Lower lobe of right lung (tissue), 2 donors: Measurements from ENCODE around the gene NCOR2. TPM values are rescaled to one million over a fixed set of nuclear protein-coding genes. Genes with fewer than 3 reads are reported as not detected.

ENCODE experiments used
- ATAC-seq, 2 donors: fragments of 200-7000 bp; cut with Tn5 transposase; one replicate each; pipeline ENCODE4 v1.9.1; 2020 to 2022; ENCODE audit warnings: mild to moderate bottlenecking in 2 of 2, moderate library complexity in 2 of 2
- DNase-seq: peaks from one replicate; pipeline ENCODE4 v3.0.0-alpha.2; 2020
- H3K27ac ChIP-seq: fragments of 200-600 bp; one replicate; pipeline ENCODE4 v1.8.0; 2022
- H3K27me3 ChIP-seq: fragments of 200-600 bp; one replicate; pipeline ENCODE4 v1.8.0; 2022; ENCODE audit warnings: low read depth
- H3K36me3 ChIP-seq: fragments of 200-600 bp; one replicate; pipeline ENCODE4 v1.8.0; 2022; ENCODE audit warnings: mild to moderate bottlenecking
- H3K4me1 ChIP-seq: fragments of 200-600 bp; one replicate; pipeline ENCODE4 v1.8.0; 2022
- H3K4me3 ChIP-seq: fragments of 200-600 bp; one replicate; pipeline ENCODE4 v1.8.0; 2022; ENCODE audit warnings: mild to moderate bottlenecking
- H3K9me3 ChIP-seq: fragments of 200-600 bp; one replicate; pipeline ENCODE4 v1.8.0; 2022
- intact Hi-C: fragments of 100-400 bp; cut with DNase I; formaldehyde crosslinking; loops from one replicate; pipeline ENCODE4 v1.11.0; 2022
- total RNA-seq: library from RNA; stranded (reverse); fragmentation: NEBNext Ultra II Directional; extraction: Animal tissue kit (Norgen Biotek cat#: 25700); gene quantifications from one replicate; pipeline ENCODE4 v1.2.1, GENCODE V29; 2021
- TF ChIP-seq, protein P1 (sequence below): fragments of 200-600 bp; IDR thresholded peaks from one replicate; pipeline ENCODE4 v1.8.0; 2022; ENCODE audit warnings: antibody characterized with exemption, mild to moderate bottlenecking
- donor health status: DM: no; HTN: yes; CAD: no; lungs with severe emphysema.

The NCOR2 gene
- total RNA-seq, 1 donor from 2014 or later, result 318 TPM

DNA sequence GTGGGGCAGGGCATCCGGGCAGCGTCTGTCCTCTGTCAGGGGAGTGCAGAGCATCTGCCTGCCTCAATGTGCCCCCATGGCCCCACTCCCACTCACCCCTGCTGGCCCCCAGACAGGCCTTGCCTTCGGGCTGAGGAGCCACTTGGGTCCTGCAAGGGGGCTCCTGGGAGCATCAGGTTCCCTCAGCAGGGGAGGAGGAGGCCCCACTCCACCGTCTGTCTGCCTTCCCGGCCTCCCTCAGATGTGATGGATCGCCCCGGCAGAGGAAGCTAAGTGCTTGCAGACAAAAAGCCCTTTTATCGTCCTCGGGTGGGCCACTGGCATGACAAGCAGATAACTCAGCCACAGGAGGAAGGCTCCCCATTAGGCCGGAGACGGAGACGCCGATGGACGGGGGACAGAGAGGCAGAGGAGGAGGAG lies 35.1 kb downstream of the NCOR2 start:
- Histone ChIP-seq H3K27ac (no peak overlapping the region), H3K9me3 (no peaks in the 10 kb centered on the region), H3K36me3 (peaks cover 14% of the 10 kb centered on the region), H3K4me1 (peaks cover 26% of the 10 kb centered on the region), H3K4me3 (no peak overlapping the region), H3K27me3 (no peaks in the 10 kb centered on the region)
- intact Hi-C loops, result no loop called here
- TF ChIP-seq, protein P1, sequence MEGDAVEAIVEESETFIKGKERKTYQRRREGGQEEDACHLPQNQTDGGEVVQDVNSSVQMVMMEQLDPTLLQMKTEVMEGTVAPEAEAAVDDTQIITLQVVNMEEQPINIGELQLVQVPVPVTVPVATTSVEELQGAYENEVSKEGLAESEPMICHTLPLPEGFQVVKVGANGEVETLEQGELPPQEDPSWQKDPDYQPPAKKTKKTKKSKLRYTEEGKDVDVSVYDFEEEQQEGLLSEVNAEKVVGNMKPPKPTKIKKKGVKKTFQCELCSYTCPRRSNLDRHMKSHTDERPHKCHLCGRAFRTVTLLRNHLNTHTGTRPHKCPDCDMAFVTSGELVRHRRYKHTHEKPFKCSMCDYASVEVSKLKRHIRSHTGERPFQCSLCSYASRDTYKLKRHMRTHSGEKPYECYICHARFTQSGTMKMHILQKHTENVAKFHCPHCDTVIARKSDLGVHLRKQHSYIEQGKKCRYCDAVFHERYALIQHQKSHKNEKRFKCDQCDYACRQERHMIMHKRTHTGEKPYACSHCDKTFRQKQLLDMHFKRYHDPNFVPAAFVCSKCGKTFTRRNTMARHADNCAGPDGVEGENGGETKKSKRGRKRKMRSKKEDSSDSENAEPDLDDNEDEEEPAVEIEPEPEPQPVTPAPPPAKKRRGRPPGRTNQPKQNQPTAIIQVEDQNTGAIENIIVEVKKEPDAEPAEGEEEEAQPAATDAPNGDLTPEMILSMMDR, result no peak
- DNase-seq (no peak), ATAC-seq (no peak)

DNA sequence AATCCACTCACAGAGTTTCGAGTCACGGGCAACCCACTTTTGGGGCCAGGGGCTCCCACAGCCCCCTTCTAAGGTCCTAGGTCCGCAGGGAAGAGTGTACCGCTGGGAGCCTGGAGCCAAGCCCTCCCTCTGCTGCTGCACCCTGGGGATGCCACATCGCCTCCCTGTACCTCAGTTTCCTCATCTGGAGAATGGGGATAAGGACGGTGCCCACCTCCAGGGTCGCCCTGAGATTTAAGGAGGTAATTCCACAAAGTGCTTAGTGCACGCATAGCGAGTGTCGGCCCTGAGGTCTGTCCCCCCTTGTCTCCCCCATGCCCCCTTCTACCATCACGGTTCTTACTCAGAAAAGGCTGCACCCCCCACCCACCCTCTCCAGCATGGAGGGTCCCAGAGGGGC lies 35.5 kb downstream of the NCOR2 start:
- Histone ChIP-seq H3K27ac (no peak overlapping the region), H3K4me1 (peaks cover 22% of the 10 kb centered on the region), H3K27me3 (no peaks in the 10 kb centered on the region), H3K4me3 (no peak overlapping the region), H3K9me3 (no peaks in the 10 kb centered on the region), H3K36me3 (peaks cover 14% of the 10 kb centered on the region)
- DNase-seq, result no peak
- TF ChIP-seq, protein P1, result no peak
- no peak for ATAC-seq
- intact Hi-C loops, result no loop called here

DNA sequence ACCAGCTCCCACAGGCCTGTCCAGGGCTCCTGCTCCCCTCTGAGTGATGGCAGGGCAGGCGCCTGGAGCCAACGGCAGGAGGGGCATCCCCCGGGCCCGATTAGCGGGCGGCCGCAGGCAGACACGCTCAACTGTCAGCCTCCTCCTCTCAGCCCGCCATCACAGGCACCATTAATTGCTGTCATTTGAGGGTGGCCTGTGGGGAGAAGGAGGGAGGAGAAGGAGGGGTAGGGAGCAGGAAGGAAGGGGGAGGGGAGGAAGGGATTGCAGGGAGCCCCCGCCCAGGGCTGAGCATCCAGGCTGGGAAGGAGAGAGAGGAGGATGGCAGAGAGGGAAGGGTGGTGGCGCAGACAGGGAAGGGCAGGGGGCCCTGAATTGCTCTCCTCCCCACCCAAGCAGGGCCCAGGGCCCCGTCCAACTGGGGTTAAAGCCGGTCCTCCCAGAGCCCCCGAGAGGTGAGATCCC lies 36.1 kb downstream of the NCOR2 start:
- no peaks in the 10 kb centered on the region for H3K9me3 ChIP-seq
- no peak for ATAC-seq
- no peak overlapping the region for H3K27ac ChIP-seq
- peaks cover 14% of the 10 kb centered on the region for H3K36me3 ChIP-seq
- TF ChIP-seq, protein P1, result no peak
- no peak overlapping the region for H3K4me3 ChIP-seq
- no peak for DNase-seq
- intact Hi-C loops, result no loop called here
- H3K4me1 ChIP-seq, result peaks cover 18% of the 10 kb centered on the region
- no peaks in the 10 kb centered on the region for H3K27me3 ChIP-seq

DNA sequence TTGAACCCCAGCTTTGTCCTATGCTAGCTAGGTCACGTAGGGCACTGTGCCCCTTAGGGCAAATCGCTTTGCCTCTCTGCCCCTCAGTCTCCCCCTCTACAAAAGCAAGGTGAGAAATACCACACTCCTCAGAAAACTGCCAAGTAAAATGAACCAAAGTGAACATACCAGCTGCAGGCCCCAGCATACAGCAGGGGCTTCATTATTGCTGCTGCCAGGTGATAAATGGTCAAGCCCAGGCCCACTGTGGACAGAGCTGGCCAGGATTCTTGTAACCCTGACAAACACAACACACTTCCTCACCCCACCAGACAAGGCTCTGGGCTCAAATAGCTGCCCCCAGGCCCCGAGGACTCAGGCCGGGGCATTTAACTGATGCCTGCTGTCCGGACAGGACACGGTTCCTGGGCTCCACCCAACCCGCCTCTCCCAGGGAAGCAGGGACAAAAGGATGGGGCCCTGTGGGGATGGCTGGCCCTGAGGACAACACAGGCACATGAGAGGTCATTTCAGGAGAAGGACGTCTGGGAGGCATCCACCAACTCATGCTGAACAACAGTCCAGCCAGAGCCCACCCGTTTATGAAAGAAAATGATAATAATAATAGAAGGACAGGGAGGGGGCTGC lies 36.7 kb downstream of the NCOR2 start:
- H3K36me3 ChIP-seq, result peaks cover 14% of the 10 kb centered on the region
- H3K4me1 ChIP-seq, result peaks cover 18% of the 10 kb centered on the region
- no peaks in the 10 kb centered on the region for H3K27me3 ChIP-seq
- H3K9me3 ChIP-seq, result no peaks in the 10 kb centered on the region
- H3K27ac ChIP-seq, result no peak overlapping the region
- TF ChIP-seq, protein P1, result no peak
- H3K4me3 ChIP-seq, result no peak overlapping the region
- DNase-seq (no peak), ATAC-seq (no peak)
- intact Hi-C loops, result no loop called here

DNA sequence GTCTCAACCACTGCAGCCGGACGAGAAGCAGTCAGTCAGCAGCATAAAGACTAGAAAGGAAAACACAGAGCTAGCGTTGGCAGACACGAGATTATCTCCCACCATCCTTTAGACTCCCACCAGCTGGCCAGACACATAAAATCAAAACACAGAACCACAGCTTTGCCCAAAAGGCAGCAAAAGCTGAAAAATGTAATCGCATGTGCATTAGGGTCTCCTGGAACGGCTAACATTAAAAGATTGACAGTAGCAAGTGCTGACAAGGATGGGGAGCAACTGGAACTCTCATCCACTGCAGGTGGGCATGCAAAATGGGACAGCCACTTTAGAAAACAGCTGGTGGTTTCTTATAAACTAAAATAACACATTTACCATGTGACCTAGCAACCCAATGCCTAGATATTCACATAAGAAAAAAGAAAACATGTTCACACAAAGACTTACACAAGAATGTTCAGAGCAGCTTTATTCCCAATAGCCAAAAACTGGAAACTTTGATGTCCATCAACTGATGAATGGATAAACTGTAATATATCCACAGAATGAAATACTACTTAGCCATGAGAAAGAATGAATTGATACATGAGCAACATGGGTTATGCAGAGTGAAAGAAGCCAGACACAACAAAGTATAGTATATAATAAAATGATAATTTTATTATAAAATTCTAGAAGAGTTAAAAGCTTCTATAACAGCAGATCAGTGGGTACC lies 37.7 kb downstream of the NCOR2 start:
- intact Hi-C loops, result no loop called here
- TF ChIP-seq, protein P1, result no peak
- Histone ChIP-seq H3K4me3 (no peak overlapping the region), H3K4me1 (peaks cover 21% of the 10 kb centered on the region), H3K27me3 (no peaks in the 10 kb centered on the region), H3K9me3 (no peaks in the 10 kb centered on the region), H3K27ac (no peak overlapping the region), H3K36me3 (peaks cover 9% of the 10 kb centered on the region)
- DNase-seq (no peak), ATAC-seq (no peak)
